HEK293 (cell line): ENCODE measurements around the gene SLC22A8.

Experiments
- CTCF ChIA-PET: fragments of 350-600 bp; formaldehyde crosslinking; extraction: SDS; loops from one replicate; lab custom pipeline; 2021; ENCODE audit warnings: antibody characterized with exemption; lab: Yijun Ruan, JAX
- POLR2A ChIA-PET: fragments of 300-600 bp; formaldehyde crosslinking; extraction: SDS; loops from one replicate; lab custom pipeline; 2020; ENCODE audit warnings: antibody characterized with exemption, inconsistent platforms; lab: Yijun Ruan, JAX
- H3K27ac ChIP-seq: fragments of 200-500 bp; sonication (Bioruptor generic); 2 replicates; pipeline ENCODE4 v1.5.1; 2014; ENCODE audit warnings: low read depth, low read length, control low read depth, inconsistent platforms; ENCODE audit errors: extremely low read depth
- H3K36me3 ChIP-seq, 2 experiments: fragments of 200-500 bp in 1 of 2; sonication (Bioruptor generic) in 1 of 2; 1 replicate in 1 of 2; 2 replicates in 1 of 2; pipeline ENCODE4 v1.5.1; 2014 to 2017; ENCODE audit warnings: inconsistent platforms in 2 of 2, low read length in 2 of 2; ENCODE audit not compliant: control insufficient read depth in 2 of 2, insufficient read depth in 1 of 2
- H3K4me1 ChIP-seq: fragments of 200-500 bp; sonication (Bioruptor generic); 2 replicates; pipeline ENCODE4 v1.5.1; 2014; ENCODE audit warnings: mild to moderate bottlenecking, low read length, inconsistent platforms; ENCODE audit not compliant: control insufficient read depth, insufficient read depth
- H3K4me3 ChIP-seq: 2 replicates; pipeline ENCODE4 v1.5.1; 2011; ENCODE audit warnings: low read depth, mild to moderate bottlenecking, control low read depth, low read length, moderate library complexity
- H3K9me3 ChIP-seq: fragments of 200-500 bp; sonication (Bioruptor generic); 2 replicates; pipeline ENCODE4 v1.5.1; 2014; ENCODE audit warnings: low read depth, low read length, inconsistent platforms; ENCODE audit not compliant: control insufficient read depth, insufficient read depth
- CTCF ChIP-seq: fragments of 450-650 bp; formaldehyde crosslinking; IDR thresholded peaks from 2 replicates; pipeline ENCODE4 v1.5.1; 2016; ENCODE audit warnings: missing biosample characterization, missing genetic modification characterization
- OVOL3 ChIP-seq: fragments of 450-650 bp; formaldehyde crosslinking; IDR thresholded peaks from 2 replicates; pipeline ENCODE4 v1.5.1; 2016; ENCODE audit warnings: missing biosample characterization, missing genetic modification characterization
- SCRT2 ChIP-seq: fragments of 450-650 bp; formaldehyde crosslinking; IDR thresholded peaks from 2 replicates; pipeline ENCODE4 v1.5.1; 2016; ENCODE audit warnings: missing biosample characterization, missing genetic modification characterization
- SETDB1 ChIP-seq: IDR thresholded peaks from one replicate; pipeline ENCODE4 v1.6.1; 2017; ENCODE audit warnings: mild to moderate bottlenecking, low read length, moderate library complexity, mixed read lengths; ENCODE audit not compliant: insufficient read length
- TCF7L2 ChIP-seq: IDR thresholded peaks from 2 replicates; pipeline ENCODE4 v1.6.1; 2011; ENCODE audit warnings: low read depth, mild to moderate bottlenecking, inconsistent platforms, low read length, moderate library complexity, borderline replicate concordance
- ZBTB8A ChIP-seq: fragments of 450-650 bp; formaldehyde crosslinking; IDR thresholded peaks from 2 replicates; pipeline ENCODE4 v1.5.1; 2016; ENCODE audit warnings: missing biosample characterization, missing genetic modification characterization
- ZFP37 ChIP-seq: fragments of 450-650 bp; formaldehyde crosslinking; IDR thresholded peaks from 2 replicates; pipeline ENCODE4 v1.5.1; 2016; ENCODE audit warnings: missing biosample characterization, missing genetic modification characterization
- ZIC2 ChIP-seq: fragments of 450-650 bp; formaldehyde crosslinking; IDR thresholded peaks from 2 replicates; pipeline ENCODE4 v1.5.1; 2016; ENCODE audit warnings: missing biosample characterization, missing genetic modification characterization
- ZNF121 ChIP-seq: fragments of 450-650 bp; formaldehyde crosslinking; IDR thresholded peaks from 2 replicates; pipeline ENCODE4 v1.5.1; 2016; ENCODE audit warnings: missing biosample characterization, missing genetic modification characterization
- ZNF148 ChIP-seq: fragments of 450-650 bp; formaldehyde crosslinking; IDR thresholded peaks from 2 replicates; pipeline ENCODE4 v1.5.0; 2017; ENCODE audit warnings: missing biosample characterization, missing genetic modification characterization, borderline replicate concordance
- ZNF175 ChIP-seq: fragments of 450-650 bp; formaldehyde crosslinking; IDR thresholded peaks from 2 replicates; pipeline ENCODE4 v1.5.1; 2016; ENCODE audit warnings: missing biosample characterization, missing genetic modification characterization
- ZNF19 ChIP-seq: fragments of 450-650 bp; formaldehyde crosslinking; IDR thresholded peaks from 2 replicates; pipeline ENCODE4; 2016; ENCODE audit warnings: missing biosample characterization, missing genetic modification characterization, low read depth
- ZNF202 ChIP-seq: fragments of 450-650 bp; formaldehyde crosslinking; IDR thresholded peaks from 2 replicates; pipeline ENCODE4 v1.5.1; 2016; ENCODE audit warnings: missing biosample characterization, missing genetic modification characterization, borderline replicate concordance
- ZNF239 ChIP-seq: fragments of 450-650 bp; formaldehyde crosslinking; IDR thresholded peaks from 2 replicates; pipeline ENCODE4 v1.5.1; 2016; ENCODE audit warnings: missing biosample characterization, missing genetic modification characterization
- ZNF292 ChIP-seq: fragments of 450-650 bp; formaldehyde crosslinking; IDR thresholded peaks from 2 replicates; pipeline ENCODE4 v1.5.1; 2016; ENCODE audit warnings: low read depth, missing biosample characterization, missing genetic modification characterization, borderline replicate concordance
- ZNF394 ChIP-seq: fragments of 450-650 bp; formaldehyde crosslinking; IDR thresholded peaks from 2 replicates; pipeline ENCODE4 v1.5.1; 2016; ENCODE audit warnings: missing biosample characterization, missing genetic modification characterization, mild to moderate bottlenecking, moderate library complexity, borderline replicate concordance
- ZNF514 ChIP-seq: fragments of 450-650 bp; formaldehyde crosslinking; IDR thresholded peaks from 2 replicates; pipeline ENCODE4 v1.5.1; 2016; ENCODE audit warnings: missing biosample characterization, missing genetic modification characterization
- ZNF521 ChIP-seq: fragments of 450-650 bp; formaldehyde crosslinking; IDR thresholded peaks from 2 replicates; pipeline ENCODE4 v1.5.1; 2017; ENCODE audit warnings: missing biosample characterization, mild to moderate bottlenecking, missing genetic modification characterization
- ZNF555 ChIP-seq: fragments of 450-650 bp; formaldehyde crosslinking; conservative IDR thresholded peaks from 2 replicates; pipeline ENCODE4 v1.5.1; 2017; ENCODE audit warnings: missing biosample characterization, mild to moderate bottlenecking, missing genetic modification characterization, inconsistent platforms
- ZNF558 ChIP-seq: fragments of 450-650 bp; formaldehyde crosslinking; IDR thresholded peaks from 2 replicates; pipeline ENCODE4 v1.5.1; 2016; ENCODE audit warnings: missing biosample characterization, missing genetic modification characterization
- ZNF600 ChIP-seq: fragments of 450-650 bp; formaldehyde crosslinking; IDR thresholded peaks from 2 replicates; pipeline ENCODE4 v1.5.1; 2016; ENCODE audit warnings: missing biosample characterization, missing genetic modification characterization
- ZNF610 ChIP-seq: fragments of 450-650 bp; formaldehyde crosslinking; IDR thresholded peaks from 2 replicates; pipeline ENCODE4 v1.5.1; 2016; ENCODE audit warnings: missing biosample characterization, missing genetic modification characterization, borderline replicate concordance
- ZNF654 ChIP-seq: fragments of 450-650 bp; formaldehyde crosslinking; IDR thresholded peaks from 2 replicates; pipeline ENCODE4 v1.5.1; 2016; ENCODE audit warnings: low read depth, missing biosample characterization, missing genetic modification characterization
- ZNF692 ChIP-seq: fragments of 450-650 bp; formaldehyde crosslinking; IDR thresholded peaks from 2 replicates; pipeline ENCODE4 v1.5.1; 2016; ENCODE audit warnings: missing biosample characterization, missing genetic modification characterization
- ZNF747 ChIP-seq: fragments of 450-650 bp; formaldehyde crosslinking; IDR thresholded peaks from 2 replicates; pipeline ENCODE4 v1.5.1; 2016; ENCODE audit warnings: missing biosample characterization, missing genetic modification characterization
- ZNF843 ChIP-seq: fragments of 450-650 bp; formaldehyde crosslinking; IDR thresholded peaks from 2 replicates; pipeline ENCODE4 v1.5.1; 2016; ENCODE audit warnings: missing biosample characterization, missing genetic modification characterization
- ZSCAN30 ChIP-seq: fragments of 450-650 bp; IDR thresholded peaks from 2 replicates; pipeline ENCODE4 v1.5.1; 2018; ENCODE audit warnings: missing biosample characterization, mild to moderate bottlenecking, missing genetic modification characterization, moderate library complexity

The SLC22A8 gene

GRCh38 chr11:63032457-63032856 is 16.8 kb upstream of the SLC22A8 start:
- Histone ChIP-seq H3K36me3 (no peaks in the 10 kb centered on the region), H3K4me1 (no peaks in the 10 kb centered on the region), H3K4me3 (no peak overlapping the region), H3K9me3 (no peaks in the 10 kb centered on the region), H3K27ac (no peak overlapping the region)
- TF ChIP-seq ZNF555, result no peak
- no peak for TF ChIP-seq ZNF521 (tag by site-specific recombination)
- TF ChIP-seq ZNF148 (tag by site-specific recombination), result no peak
- TF ChIP-seq TCF7L2, result no peak
- no peak for TF ChIP-seq ZNF558
- no peak for TF ChIP-seq ZNF19 (tag by site-specific recombination)
- TF ChIP-seq ZNF292 (tag by site-specific recombination), result no peak
- TF ChIP-seq ZNF514 (tag by site-specific recombination), result no peak
- TF ChIP-seq OVOL3 (tag by site-specific recombination), result no peak
- no peak for TF ChIP-seq ZNF600
- no peak for TF ChIP-seq ZNF610 (tag by site-specific recombination)
- ChIA-PET CTCF (interaction anchor here (0.7 to 5.0 kb wide), 5 partner anchors 9 to 128 kb away, joined by 3 to 41 read pairs (median 7); no protein-coding TSS in a partner anchor), POLR2A (no interaction called here)

- Histone ChIP-seq H3K9me3 (no peaks in the 10 kb centered on the region), H3K27ac (no peak overlapping the region), H3K4me3 (no peak overlapping the region), H3K4me1 (no peaks in the 10 kb centered on the region; the same call in 1 of the 2 replicates), H3K36me3 (no peaks in the 10 kb centered on the region)
- POLR2A ChIA-PET, result interaction anchor here (0.6 to 0.7 kb wide), 3 partner anchors 49 to 175 kb away, joined by 3 to 5 read pairs (median 3); no protein-coding TSS in a partner anchor
- CTCF ChIA-PET, result interaction anchor here (0.6 to 8.6 kb wide), 44 partner anchors 10 to 649 kb away, joined by 3 to 450 read pairs (median 4); no protein-coding TSS in a partner anchor
- TF ChIP-seq ZNF202, result no peak
- TF ChIP-seq ZNF175, result no peak
- TF ChIP-seq SCRT2 (tag by site-specific recombination), result peak; percentile 57
- no peak for TF ChIP-seq ZNF121 (tag by site-specific recombination)
- peak; percentile 74 for TF ChIP-seq CTCF
- no peak for TF ChIP-seq ZNF747 (tag by site-specific recombination)
- no peak for TF ChIP-seq ZNF692 (tag by site-specific recombination)
- TF ChIP-seq ZIC2, result peak; percentile 62
- no peak for TF ChIP-seq ZFP37 (tag by site-specific recombination)
- TF ChIP-seq ZNF239, result no peak
- peak; percentile 76 for TF ChIP-seq ZNF654
- no peak for TF ChIP-seq ZNF843
- peak; percentile 49; the same call in 1 of the 2 replicates for TF ChIP-seq ZBTB8A (tag by site-specific recombination)
- no peak for TF ChIP-seq SETDB1
- TF ChIP-seq ZNF394, result no peak
- TF ChIP-seq ZNF521 (tag by site-specific recombination), result no peak
- 0 out of 2 replicates have a peak, but pooled peaks have one; percentile 33 for TF ChIP-seq ZSCAN30 (tag by site-specific recombination)
Measured at GRCh38 chr11:63023841-63024648, 8.4 kb upstream of the SLC22A8 start.
